GM04504 (cell line): Measurements from ENCODE around the gene TSSK3.

Source experiments
- DNase-seq: peaks from one replicate; pipeline ENCODE4 v3.0.0-alpha.2; 2012; ENCODE audit warnings: low read depth

Gene TSSK3

GRCh38 chr1:32362474-32363313 is at the start of gene TSSK3, which contains the start of gene FAM229A:
Gene TSSK3 (plus strand): TSS chr1:32362539. CDS start chr1:32362702, 163 bp downstream.
Gene FAM229A (minus strand): TSS chr1:32362485. CDS start chr1:32362091, 394 bp downstream.
- DNase-seq = no peak

GRCh38 chr1:32316903-32317277 is 45.4 kb upstream of the TSSK3 start:
- DNase-seq = no peak

- no peak for DNase-seq
Measured at GRCh38 chr1:32318127-32318869, 44.0 kb upstream of the TSSK3 start.

- no peak for DNase-seq
Measured at GRCh38 chr1:32321712-32322291, 40.5 kb upstream of the TSSK3 start.

GRCh38 chr1:32327204-32327603 is 35.1 kb upstream of the TSSK3 start:
- no peak for DNase-seq

GRCh38 chr1:32329931-32330466 is 32.3 kb upstream of the TSSK3 start:
- no peak for DNase-seq

DNA sequence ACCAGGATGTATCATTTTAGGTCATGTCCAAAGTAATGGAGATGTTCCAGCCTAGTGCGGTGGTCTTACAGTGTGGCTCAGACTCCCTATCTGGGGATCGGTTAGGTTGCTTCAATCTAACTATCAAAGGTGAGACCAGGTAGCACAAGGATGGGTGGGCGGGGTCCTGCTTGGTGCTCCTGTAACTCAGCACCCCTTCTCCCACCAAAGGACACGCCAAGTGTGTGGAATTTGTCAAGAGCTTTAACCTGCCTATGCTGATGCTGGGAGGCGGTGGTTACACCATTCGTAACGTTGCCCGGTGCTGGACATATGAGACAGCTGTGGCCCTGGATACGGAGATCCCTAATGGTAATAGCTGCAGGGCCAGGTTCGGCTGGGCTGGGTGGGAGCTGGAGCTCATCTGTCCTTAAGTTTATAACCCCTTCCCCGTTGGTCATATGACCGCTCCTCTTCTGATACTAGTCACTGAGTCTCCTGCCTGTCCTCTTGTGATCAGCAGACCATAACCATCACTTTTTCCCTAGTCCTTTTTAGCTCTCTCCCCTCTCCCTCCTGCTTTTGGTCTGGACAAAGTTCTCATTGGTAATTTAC is 31.7 kb upstream of the TSSK3 start:
- DNase-seq = no peak

DNA sequence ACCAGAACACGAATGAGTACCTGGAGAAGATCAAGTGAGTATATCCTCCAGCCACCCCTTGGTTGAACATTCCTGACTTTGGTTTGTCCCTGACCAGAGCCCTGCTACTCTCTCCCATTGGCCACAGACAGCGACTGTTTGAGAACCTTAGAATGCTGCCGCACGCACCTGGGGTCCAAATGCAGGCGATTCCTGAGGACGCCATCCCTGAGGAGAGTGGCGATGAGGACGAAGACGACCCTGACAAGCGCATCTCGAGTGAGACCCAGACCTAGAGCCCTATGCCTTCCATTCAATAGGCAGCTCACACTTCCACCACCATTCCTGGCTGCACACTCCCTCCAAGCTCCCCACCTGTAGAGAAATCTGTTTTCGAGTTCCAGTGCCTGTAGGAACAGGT is 30.8 kb upstream of the TSSK3 start:
- no peak for DNase-seq

GRCh38 chr1:32332290-32333079 is 29.9 kb upstream of the TSSK3 start:
- no peak for DNase-seq

DNA sequence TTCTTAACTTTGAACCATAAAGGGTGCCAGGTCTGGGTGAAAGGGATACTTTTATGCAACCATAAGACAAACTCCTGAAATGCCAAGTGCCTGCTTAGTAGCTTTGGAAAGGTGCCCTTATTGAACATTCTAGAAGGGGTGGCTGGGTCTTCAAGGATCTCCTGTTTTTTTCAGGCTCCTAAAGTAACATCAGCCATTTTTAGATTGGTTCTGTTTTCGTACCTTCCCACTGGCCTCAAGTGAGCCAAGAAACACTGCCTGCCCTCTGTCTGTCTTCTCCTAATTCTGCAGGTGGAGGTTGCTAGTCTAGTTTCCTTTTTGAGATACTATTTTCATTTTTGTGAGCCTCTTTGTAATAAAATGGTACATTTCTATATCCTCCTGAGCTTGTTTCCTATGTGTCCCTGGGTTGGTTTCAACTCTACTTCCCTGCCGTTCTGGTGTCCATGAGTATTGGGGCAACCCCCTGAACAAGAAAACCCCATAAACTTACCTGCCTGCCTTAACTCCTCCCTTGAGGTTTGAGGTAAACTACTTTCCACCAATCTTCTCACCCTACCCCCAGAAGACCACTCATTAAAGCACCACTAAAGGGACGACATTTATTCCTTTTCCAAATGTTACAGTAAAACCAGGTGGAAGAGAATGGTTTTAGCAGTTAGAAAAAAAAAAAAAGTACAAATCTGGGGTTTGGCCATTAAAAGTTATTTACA is 28.9 kb upstream of the TSSK3 start:
- no peak for DNase-seq

DNA sequence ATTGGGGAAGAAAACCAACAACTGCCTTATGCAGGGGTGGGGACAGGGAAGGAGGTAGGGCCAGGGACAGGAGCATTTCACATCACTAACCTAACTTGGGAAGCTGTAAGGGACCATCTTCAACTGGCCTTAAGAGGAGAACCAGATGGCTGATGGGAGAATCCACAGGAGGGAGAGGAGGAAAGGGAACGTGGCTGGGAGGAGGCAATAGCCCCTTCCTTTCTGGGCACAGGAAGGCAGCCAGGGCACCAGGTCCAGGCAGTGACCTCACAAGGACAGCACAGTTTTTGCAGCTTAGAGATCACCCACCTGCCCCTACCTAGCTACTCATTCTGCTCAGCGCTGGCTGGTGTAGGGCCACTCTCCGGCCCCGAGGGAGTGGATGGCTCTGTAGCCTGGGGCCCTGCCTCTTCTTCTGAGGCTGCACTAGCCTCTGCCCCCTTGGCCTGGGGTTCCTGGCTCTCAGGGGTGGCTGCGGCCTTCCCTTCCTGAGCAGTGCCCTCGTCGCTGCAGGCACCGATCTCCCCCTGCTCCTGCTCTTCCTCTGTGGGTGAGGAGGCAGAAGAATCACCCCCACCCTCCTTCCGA is 28.0 kb upstream of the TSSK3 start:
- no peak for DNase-seq

DNA sequence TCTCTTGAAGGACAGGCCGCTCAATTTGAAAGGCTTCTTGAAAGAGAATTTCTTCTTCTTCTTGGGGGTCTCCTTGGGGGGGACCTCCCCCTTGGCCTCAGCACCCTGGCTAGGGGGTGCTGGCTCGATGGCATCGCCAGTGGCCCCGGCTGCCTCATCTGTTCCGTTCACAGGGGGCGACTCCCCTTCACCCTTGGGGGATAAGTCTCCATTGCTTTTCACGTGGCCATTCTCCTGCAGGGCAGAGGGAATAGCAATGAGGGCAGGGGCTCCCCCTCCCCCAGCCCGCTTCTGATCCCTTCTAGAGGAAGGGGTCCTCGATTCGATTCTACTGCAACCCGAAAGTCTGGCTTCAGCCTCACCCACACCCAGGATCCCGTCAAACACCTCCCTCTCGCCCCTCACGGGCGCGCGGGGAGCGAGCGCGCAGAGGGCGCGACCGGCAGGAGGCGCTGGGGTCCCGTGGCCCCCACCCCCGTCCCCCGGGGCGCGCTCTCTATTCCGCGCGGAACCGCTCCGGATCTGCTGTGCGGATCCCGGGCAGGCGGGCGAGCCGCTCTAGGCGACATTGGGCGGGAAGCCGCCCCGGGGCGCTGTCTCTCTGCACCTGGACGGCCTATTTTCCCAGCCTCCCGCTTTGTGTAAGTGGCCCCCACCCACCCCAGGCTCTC is 27.3 kb upstream of the TSSK3 start:
- no peak for DNase-seq

- no peak for DNase-seq
Measured at GRCh38 chr1:32335535-32335789, 26.9 kb upstream of the TSSK3 start.

GRCh38 chr1:32335790-32336590 is 26.3 kb upstream of the TSSK3 start, which contains the start of gene MARCKSL1:
Gene MARCKSL1 (minus strand): TSS chr1:32336233. CDS start chr1:32336033, 200 bp downstream.
- DNase-seq = no peak

DNA sequence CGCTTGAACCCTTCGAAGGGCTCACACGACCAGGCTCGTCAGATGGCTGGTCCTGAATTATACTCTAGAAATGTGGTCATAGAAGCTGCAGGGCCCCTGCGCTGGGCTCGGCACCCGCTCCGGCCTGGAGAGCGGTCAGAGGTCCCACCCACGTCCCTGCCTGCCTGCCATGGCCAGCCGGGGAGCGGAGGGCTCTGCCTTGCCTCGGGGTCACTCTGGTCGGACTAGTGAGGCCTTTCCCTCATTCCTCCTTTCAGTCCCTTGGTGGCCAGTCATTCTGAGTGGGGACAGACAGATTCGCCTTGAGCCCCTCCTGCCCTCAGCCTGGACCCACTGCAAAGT is 25.8 kb upstream of the TSSK3 start:
- DNase-seq = no peak

- no peak for DNase-seq
Measured at GRCh38 chr1:32336963-32337675, 25.2 kb upstream of the TSSK3 start.

GRCh38 chr1:32337855-32338636 is 24.3 kb upstream of the TSSK3 start:
- no peak for DNase-seq

DNA sequence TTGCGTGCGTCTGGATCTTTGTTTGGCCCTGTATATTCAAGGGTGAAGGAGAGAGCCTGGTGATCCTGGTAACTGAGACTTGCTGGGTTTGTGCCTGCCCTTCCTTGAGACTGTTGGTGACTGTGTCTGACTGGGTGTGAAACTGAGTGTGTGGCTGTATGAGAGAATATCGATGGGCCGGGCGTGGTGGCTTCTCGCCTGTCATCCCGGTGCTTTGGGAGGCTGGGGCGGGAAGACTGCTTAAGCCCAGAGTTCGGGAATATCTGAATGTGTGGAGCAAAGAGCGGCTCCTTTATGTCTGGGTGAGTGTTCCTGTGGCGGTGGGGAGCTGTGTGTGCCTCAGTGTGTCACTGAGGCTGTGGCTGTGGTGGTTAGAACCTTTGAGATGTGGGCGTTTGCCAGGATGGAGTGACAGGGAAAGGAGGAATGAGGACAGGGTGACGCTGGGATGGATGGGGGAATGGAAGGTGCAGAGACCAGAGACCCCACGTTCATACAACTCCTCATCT is 23.6 kb upstream of the TSSK3 start:
- DNase-seq = no peak
